Measurements from ENCODE around the gene SLC47A2. TPM values are rescaled to one million over a fixed set of nuclear protein-coding genes. Genes with fewer than 3 reads are reported as not detected.

SLC47A2 gene
- polyA plus RNA-seq, 1 experiment, result not detected

DNA sequence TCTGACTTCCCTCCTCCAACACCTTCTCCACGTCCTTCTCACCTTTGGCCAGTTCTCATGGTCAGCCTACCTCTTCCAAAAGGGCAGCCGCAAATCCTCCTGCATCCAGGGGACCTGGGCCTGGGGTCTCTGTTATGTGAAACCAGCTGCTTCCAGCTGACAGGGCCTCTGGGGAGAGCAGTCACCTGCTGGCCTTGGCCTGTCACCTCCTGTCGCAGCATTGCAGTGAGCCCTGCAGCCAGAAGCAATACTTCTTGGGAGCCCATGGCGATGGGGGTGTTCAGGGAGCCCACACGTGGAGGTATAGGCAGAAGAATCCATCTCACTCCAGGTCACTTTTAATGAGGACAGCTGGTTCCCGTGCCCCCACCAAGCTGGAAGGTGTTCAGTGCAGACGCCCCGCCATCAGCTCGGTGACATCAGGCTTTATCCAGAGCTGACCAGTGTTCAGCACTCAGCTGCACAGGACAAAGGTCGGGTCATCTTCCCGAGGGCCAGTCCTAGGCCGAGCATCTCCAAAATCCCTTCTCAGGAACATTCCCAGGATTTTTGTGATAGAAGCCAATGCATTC lies 1.7 kb upstream of the SLC47A2 start:
- ChIA-PET CTCF (interaction anchor here (0.9 to 1.0 kb wide), 2 partner anchors 27 to 35 kb away, joined by 3 to 4 read pairs; no protein-coding TSS in a partner anchor), POLR2A (no interaction called here)

GRCh38 chr17:19717411-19717908 lies 1.1 kb upstream of the SLC47A2 start:
- Histone ChIP-seq H3K36me3 (ENCODE audit: control insufficient read depth, insufficient read depth, low read length) (no peaks in the 10 kb centered on the region), H3K27me3 (ENCODE audit: control insufficient read depth, insufficient read depth, low read length) (peaks cover 1% of the 10 kb centered on the region; the same call in 1 of the 2 replicates), H3K4me3 (ENCODE audit: low read depth, low read length) (no peak overlapping the region)
- TF ChIP-seq, protein P1, sequence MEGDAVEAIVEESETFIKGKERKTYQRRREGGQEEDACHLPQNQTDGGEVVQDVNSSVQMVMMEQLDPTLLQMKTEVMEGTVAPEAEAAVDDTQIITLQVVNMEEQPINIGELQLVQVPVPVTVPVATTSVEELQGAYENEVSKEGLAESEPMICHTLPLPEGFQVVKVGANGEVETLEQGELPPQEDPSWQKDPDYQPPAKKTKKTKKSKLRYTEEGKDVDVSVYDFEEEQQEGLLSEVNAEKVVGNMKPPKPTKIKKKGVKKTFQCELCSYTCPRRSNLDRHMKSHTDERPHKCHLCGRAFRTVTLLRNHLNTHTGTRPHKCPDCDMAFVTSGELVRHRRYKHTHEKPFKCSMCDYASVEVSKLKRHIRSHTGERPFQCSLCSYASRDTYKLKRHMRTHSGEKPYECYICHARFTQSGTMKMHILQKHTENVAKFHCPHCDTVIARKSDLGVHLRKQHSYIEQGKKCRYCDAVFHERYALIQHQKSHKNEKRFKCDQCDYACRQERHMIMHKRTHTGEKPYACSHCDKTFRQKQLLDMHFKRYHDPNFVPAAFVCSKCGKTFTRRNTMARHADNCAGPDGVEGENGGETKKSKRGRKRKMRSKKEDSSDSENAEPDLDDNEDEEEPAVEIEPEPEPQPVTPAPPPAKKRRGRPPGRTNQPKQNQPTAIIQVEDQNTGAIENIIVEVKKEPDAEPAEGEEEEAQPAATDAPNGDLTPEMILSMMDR (IDR thresholded peaks at IDR 0.05; ENCODE audit: insufficient read depth, low read depth, low read length), result no peak
- CTCF ChIA-PET, result no interaction called here
- DNase-seq (ENCODE audit: low read depth), result no peak
- POLR2A ChIA-PET, result no interaction called here

More for the DNA sequence above, 1.7 kb upstream of the SLC47A2 start:
- no peak for DNase-seq (ENCODE audit: low read depth)
- TF ChIP-seq, protein P1 (IDR thresholded peaks at IDR 0.05; ENCODE audit: insufficient read depth, low read depth, low read length), result no peak
- Histone ChIP-seq H3K4me3 (ENCODE audit: low read depth, low read length) (no peak overlapping the region), H3K36me3 (ENCODE audit: control insufficient read depth, insufficient read depth, low read length) (no peaks in the 10 kb centered on the region), H3K27me3 (ENCODE audit: control insufficient read depth, insufficient read depth, low read length) (peaks cover 1% of the 10 kb centered on the region; the same call in 1 of the 2 replicates)

DNA sequence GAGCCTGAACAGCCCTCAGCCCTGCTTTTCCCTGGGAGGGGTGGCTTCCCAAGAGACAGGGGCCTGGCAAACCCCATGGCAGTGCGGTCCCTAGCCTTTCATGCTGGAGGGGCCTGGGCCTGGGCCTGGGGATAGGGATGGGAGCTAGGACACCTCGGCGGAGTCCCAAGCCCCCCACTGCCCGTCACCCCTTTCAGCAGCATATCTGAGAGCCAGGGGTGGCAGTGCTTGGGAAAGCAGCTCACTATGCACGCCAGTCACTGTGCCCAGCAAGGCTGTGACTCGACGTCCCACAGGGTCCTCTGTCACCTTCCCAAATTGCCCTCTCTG lies 612 bp upstream of the SLC47A2 start:
- ChIA-PET CTCF (interaction anchor here (2.2 kb wide), 1 partner anchor 10 kb away, joined by 6 read pairs; no protein-coding TSS in a partner anchor), POLR2A (no interaction called here)
- Histone ChIP-seq H3K36me3 (ENCODE audit: control insufficient read depth, insufficient read depth, low read length) (no peaks in the 10 kb centered on the region), H3K4me3 (ENCODE audit: low read depth, low read length) (no peak overlapping the region), H3K27me3 (ENCODE audit: control insufficient read depth, insufficient read depth, low read length) (peaks cover 1% of the 10 kb centered on the region; the same call in 1 of the 2 replicates)
- TF ChIP-seq, protein P1 (IDR thresholded peaks at IDR 0.05; ENCODE audit: insufficient read depth, low read depth, low read length), result no peak
- no peak for DNase-seq (ENCODE audit: low read depth)

GRCh38 chr17:19714542-19715411 lies 1.6 kb downstream of the SLC47A2 start:
- no peak overlapping the region for H3K4me3 ChIP-seq (ENCODE audit: low read depth, low read length)
- TF ChIP-seq, protein P1 (IDR thresholded peaks at IDR 0.05; ENCODE audit: insufficient read depth, low read depth, low read length), result no peak
- no peaks in the 10 kb centered on the region for H3K36me3 ChIP-seq (ENCODE audit: control insufficient read depth, insufficient read depth, low read length)
- H3K27me3 ChIP-seq (ENCODE audit: control insufficient read depth, insufficient read depth, low read length), result peaks cover 1% of the 10 kb centered on the region; the same call in 1 of the 2 replicates
- ChIA-PET CTCF (interaction anchor here (1.9 to 2.2 kb wide), 2 partner anchors 8 to 202 kb away, joined by 5 to 6 read pairs; no protein-coding TSS in a partner anchor), POLR2A (no interaction called here)
- no peak for DNase-seq (ENCODE audit: low read depth)

DNA sequence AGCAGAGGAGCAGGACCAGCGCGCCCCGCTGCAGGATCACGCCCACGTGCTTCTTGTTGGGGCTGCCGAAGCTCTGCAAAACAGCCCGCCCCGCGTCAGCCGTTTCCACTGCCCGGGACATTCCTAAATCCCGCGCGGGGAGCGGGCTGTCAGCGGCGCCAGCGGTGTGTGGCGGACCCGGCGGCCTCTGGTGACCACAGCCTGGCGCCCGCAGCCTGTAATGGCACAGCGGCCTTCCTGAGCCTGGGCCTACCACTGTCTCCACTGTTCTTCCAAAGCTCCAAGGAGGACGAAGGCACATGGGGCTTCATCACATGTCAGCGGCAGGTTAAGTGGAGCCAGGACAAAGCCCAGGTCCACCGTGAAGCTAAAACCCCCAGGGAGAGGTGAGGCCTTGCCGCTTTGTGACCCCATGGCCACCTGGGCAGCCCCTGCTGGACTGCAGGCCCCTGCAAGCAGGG lies 2.5 kb downstream of the SLC47A2 start:
- no peak overlapping the region for H3K4me3 ChIP-seq (ENCODE audit: low read depth, low read length)
- peaks cover 1% of the 10 kb centered on the region; the same call in 1 of the 2 replicates for H3K27me3 ChIP-seq (ENCODE audit: control insufficient read depth, insufficient read depth, low read length)
- TF ChIP-seq, protein P1 (IDR thresholded peaks at IDR 0.05; ENCODE audit: insufficient read depth, low read depth, low read length), result no peak
- no peak for DNase-seq (ENCODE audit: low read depth)
- ChIA-PET POLR2A (no interaction called here), CTCF (interaction anchor here (1.2 to 1.9 kb wide), 2 partner anchors 59 to 201 kb away, joined by 3 to 5 read pairs; no protein-coding TSS in a partner anchor)
- no peaks in the 10 kb centered on the region for H3K36me3 ChIP-seq (ENCODE audit: control insufficient read depth, insufficient read depth, low read length)
